GM21526 (cell line): ENCODE results near the gene TMEM271.
"Not testable (repeated sequence)": the region's sequence is repeated elsewhere in the genome, so short reads cannot be mapped to it uniquely, and the experiment has no call there.

ENCODE experiments used
- ATAC-seq: cut with Tn5 transposase; IDR thresholded peaks from one replicate; pipeline ENCODE4 v1.9.1; 2021; ENCODE audit warnings: moderate library complexity; ENCODE audit not compliant: unreplicated experiment, low FRiP score

Gene TMEM271

DNA sequence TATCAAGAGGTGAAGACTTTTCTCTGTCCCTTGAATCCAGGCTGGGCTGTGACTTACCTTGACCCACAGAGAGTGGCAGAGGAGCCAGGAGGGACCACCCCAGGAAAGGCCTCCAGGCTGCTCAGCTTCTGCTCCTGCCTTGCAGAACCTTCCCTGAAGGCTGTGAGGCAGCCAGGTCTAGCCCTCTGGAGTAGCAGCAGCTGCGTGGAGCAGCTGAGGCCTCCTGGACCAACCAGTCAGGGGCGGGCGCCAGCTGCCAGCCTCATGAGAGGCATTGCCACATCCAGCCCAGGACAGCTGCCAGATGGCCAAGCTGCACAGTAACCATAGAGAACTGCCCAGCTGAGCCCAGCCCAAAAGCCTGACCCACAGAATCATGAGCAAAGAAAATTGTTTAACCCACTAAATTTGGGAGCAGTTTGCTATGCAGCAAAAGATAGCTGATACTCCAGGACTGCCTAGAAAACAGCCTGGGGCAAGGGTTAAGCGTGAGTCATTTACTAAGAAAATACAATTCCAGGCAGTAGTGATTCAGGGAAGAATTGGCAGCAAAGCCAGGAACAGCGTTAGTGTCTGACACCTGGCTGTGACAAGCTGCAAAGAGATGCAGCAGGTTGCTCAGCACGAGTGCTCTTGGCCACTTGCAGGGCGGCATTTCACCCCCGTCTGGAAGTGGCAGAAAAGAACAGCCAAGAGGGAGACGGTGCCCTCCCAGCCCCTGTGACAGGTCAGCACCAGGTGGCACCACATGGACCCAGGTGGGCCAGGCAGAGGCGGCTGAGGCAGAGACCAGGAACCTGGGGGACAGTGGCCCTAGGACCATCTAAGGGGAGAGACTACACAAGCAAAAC is 34.5 kb upstream of the TMEM271 start:
- ATAC-seq, result no peak

- ATAC-seq, result no peak
These were observed 33.4 kb upstream of the TMEM271 start for GRCh38 chr4:609400-610050.

DNA sequence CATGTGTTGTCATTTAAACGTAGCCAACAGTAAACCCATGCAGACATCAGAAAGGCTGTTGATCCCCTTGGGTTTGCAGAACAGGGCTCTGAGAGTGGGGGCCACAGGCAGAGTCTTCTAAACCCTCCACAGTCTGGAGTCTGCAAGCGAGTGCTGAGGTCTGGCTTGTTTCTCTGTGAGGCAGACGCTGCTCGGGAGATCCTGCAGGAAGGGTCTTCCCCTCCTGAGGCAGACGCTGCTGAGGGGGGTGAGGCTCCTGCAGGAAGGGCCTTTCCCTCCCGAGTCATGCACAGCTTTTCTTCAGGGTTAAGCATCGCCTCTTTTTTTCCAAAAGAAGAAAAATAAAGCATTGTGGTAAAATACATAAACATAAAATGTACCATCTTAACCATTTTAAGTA is 32.1 kb upstream of the TMEM271 start:
- no peak for ATAC-seq

- no peak for ATAC-seq
These were observed 29.8 kb upstream of the TMEM271 start for GRCh38 chr4:605702-606425.

- ATAC-seq, result no peak
These were observed 28.0 kb upstream of the TMEM271 start for GRCh38 chr4:604131-604530.

DNA sequence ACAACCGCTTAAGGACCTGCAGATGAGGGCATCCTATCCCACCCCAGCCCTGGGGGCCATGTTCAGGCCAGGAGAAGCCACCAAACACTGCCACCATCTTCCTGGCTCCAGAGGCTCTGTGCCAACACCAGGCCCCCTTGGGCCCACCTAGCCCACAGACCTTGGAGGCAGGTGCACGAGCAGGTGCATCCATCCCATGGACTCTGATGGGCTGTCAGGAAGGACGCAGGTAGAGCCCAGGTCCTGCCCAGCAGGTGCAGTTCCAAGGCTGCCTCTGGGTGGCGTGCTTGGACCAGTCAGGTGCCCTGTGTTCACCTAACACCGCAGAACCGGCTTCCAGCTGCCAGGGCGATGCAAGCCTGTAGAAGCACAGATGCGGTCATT is 26.5 kb upstream of the TMEM271 start:
- ATAC-seq, result no peak

GRCh38 chr4:601612-602558 is 25.8 kb upstream of the TMEM271 start:
- no peak for ATAC-seq

DNA sequence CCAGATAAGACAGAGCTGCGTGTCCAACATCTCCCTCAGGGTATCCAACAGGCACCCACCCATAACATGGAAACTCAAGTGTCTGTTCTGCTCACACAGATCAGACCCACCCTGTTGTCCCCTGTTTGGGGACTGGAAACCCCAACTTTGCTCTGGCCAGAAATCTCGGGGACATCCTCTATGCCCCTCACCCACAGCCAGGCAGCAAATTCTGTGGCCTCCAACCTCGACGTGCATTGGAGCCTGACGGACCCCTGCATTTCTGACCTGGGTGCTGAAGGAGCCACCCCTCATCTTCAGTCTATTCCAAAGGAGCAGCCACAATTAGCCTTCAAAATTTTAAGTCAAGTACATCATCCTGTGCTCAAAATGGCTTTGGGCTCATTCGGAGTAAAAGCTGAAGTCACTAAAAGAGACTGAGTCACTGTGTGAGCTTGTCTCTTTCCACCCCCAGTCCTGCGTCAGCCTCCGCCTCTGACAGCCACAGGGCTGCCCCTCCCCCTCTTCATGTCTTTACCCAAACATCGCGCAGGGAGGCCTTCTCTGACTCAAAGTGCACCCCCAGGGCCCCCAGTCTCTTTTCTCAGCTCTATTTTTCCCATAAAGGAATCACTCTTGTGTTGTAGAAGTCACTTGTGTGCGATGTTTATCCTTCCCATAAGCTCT is 24.9 kb upstream of the TMEM271 start:
- no peak for ATAC-seq

- ATAC-seq, result no peak
These were observed 24.1 kb upstream of the TMEM271 start for GRCh38 chr4:600166-600565.

DNA sequence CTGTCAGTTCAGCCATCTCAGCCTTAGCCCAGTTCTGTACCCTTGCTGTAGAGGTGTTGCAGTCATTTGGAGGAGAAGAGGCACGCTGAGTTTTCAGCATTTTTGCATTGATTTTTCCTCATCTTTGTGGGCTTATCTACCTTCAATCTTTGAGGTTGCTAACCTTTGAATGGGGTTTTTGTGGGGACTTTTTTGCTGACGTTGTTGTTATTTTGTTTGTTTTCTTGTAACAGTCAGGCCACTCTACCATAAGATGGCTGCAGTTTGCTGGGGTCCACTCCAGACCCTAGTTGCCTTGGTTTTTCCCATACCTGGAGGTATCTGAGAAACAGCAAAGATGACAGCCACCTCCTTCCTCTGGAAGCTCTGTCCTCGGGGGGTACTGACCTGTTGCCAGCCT is 22.8 kb upstream of the TMEM271 start:
- no peak for ATAC-seq

DNA sequence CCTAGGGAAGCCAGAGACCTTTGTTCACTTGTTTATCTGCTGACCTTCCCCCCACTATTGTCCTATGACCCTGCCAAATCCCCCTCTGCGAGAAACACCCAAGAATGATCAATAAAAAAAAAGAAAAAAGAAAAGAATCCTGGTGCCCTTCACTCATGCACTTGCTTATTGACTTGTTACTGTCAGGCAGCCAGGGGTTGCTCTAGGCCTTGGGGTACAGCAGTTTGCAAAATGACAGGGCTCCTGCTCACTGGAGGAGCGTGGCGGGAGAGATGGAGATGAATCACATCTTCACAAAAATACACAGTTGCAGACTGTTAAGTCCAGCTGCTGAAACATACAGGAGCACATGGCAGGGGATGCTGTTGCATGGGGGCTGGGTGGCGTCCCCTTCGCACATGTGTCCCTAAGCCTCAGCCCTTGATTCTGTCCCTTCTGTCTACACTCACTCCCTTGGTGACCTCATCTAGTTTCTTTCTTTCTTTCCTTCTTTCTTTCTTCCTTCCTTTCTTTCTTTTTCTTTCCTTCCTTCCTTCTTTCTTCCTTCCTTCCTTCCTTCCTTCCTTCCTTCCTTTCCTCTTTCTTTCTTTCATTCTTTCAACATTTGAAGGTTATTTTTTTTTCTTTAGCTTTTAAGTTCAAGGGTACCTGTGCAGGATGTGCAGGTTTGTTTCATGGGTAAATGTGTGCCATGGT is 16.9 kb upstream of the TMEM271 start:
- no peak for ATAC-seq

DNA sequence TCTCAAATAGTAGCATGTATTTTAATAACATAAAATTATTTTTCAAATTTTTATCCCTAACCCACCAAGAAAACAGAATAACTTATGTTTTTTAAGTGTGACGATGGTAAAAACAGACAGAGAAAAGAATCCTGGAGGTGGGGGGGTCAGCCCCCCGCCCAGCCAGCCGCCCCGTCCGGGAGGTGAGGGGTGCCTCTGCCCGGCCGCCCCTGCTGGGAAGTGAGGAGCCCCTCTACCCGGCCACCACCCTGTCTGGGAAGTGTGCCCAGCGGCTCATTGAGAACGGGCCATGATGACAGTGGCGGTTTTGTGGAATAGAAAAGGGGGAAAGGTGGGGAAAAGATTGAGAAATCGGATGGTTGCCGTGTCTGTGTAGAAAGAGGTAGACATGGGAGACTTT is 16.1 kb upstream of the TMEM271 start:
- ATAC-seq, result not testable (repeated sequence)

GRCh38 chr4:590313-590841 is 14.3 kb upstream of the TMEM271 start:
- no peak for ATAC-seq

- no peak for ATAC-seq
These were observed 13.3 kb upstream of the TMEM271 start for GRCh38 chr4:589219-589963.

DNA sequence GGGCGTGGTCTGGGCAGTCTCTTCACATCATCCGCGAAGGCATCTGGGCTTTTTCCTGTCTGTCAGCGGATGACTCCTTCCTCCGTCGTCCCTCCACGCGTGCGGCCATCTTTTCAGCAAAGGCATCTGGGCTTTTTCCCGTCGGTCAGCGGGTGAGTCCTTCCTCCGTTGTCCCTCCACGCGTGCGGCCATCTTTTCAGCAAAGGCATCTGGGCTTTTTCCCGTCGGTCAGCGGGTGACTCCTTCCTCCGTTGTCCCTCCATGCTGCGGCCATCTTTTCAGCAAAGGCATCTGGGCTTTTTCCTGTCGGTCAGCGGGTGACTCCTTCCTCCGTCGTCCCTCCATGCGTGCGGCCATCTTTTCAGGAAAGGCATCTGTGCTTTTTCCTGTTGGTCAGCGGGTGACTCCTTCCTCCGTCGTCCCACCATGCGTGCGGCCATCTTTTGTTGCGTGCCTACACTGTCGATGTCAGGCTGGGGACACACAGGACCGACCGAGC is 12.3 kb upstream of the TMEM271 start:
- ATAC-seq, result no peak

DNA sequence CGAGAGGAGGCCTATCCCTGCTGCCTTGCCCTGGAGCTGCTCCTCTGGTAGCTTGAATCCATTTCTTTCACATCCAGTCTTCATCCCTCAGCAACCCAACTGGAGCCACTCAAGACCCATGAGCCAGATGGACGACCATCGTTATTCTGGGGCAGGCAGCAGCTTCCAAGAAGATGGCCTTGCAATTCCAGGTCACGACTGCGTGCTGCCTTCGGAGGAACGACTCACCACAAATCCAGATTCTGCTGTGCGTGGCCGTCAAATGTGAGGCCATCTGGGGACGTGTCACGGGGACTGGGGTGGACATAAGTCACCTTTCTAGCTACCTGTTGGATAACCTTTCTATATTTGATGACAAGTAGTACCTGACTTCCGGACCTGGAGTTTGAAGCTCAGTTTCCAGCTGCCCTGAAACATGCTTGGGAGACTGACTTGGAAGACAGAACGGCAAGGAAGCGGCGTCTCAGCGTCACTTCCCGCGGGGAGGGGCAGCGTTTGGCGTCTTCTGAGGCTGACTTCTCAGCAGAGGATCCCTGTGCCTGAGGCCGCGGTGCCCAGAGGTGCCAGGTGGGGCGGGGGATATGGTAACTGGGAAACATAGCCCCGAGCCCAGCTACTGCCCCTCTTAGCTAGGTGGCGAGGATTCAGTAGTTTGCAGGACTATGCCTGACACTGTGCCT is 11.7 kb upstream of the TMEM271 start:
- ATAC-seq, result no peak

GRCh38 chr4:583820-584219 is 7.7 kb upstream of the TMEM271 start:
- no peak for ATAC-seq
